ENCODE results near the gene CHD5.
"Not testable (repeated sequence)": the region's sequence is repeated elsewhere in the genome, so short reads cannot be mapped to it uniquely, and the experiment has no call there.

Gene CHD5

DNA sequence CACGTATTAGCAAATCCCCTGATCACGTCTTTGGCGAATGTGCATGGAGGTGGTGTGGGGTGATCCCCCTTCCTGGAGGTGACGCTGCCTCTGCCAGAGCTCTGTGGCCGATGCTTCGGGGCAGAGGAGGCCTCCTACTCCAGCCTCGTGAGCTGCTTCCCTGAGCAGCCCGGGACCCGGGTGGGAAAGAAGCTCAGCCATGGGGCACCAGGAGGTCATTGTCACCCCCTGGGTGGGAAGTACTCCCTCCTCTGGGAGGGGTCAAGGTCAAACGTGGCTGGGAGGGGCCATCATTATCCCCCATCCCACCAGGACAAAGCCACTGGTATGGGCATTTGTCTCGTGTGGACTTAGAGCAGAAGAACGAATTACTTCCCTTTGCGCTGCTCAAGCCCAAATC is 93.8 kb downstream of the CHD5 start:
- no peak for DNase-seq (ENCODE audit: low read depth in 2 of 2)

DNA sequence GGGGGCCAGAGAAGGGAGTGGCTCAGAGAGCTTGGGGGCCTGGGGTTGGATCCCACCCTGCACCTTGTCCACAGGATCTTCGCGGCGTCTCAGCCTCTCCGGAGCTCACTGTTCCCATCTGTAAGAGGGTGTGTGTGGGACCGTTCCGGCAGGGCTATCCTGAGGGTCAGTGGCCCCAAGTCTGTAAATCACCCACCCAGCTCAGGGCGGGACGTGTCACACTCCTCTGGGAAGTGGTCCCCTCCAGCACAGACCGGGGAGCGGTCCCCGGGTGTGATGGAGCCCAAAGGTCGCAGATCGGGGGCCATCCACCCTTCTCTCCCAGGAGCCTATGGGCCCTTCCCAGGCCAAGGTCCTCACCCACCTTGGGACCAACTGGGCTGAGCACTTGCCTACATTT is 94.5 kb downstream of the CHD5 start:
- DNase-seq (ENCODE audit: low read depth in 2 of 2) = no peak

DNA sequence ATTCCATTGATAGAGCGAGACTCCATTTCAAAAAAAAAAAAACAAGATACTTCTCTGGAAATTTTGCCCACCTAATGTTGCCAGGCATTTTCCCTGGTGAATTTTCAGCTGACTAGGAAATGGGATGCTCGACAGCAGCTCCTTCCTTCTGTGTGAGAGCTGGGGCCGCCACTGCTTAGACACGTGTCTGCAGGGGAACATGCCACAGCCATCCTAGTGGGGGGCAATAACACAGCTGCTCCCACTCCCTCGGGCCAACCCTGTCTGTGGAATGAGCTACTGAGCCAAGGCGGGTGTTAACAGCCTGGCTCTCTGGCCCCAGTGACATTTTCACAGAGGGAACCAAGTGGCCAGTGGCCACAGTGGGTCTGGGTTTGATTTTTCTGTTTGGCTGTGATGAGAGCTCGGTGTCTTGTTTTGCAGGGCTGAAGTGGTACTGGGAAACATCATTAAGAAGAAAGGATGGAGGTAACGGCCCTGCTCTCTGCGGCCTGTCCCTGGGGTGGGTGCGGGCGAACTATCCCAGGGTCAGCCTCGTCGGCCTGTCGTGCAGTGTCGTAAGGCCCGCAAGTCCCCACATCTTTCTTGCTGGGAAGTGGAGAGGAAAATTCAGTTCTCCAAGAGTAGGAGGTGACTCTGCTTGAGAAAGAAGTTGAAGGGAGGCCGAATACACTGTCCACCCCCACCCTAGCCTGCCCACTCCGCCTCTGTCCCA is 95.2 kb downstream of the CHD5 start:
- DNase-seq (ENCODE audit: low read depth in 2 of 2) = no peak

DNA sequence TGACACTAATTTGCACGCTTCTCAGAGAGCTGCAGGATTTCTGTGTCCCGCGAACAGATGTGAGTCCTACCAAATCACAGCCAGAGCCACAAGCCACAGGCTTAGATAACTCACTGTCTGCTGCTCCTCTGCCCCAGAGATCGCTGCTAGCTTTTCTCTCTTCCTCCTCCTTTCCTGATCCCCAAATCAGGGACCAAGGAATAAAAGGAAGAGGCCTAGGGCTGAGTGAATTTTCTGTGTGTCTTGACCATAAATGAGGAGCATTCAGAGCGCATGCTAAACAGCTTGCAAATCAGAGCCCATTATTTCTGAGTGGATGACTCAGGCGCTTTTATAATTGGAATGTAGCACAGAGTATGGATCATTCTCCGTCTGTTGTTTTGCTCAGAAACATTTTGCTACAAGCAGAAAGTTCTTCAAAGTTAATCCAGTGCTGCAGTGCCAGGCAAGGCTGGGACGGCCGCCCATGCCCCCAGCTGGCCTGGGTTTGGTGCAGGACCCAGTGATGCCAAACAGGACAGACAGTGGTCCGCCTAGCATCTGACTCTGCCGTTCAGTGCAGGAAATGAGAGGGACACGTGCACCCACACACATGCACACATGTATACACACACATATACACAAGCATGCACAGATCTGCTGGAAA is 96.2 kb downstream of the CHD5 start:
- DNase-seq (ENCODE audit: low read depth in 2 of 2) = no peak

DNA sequence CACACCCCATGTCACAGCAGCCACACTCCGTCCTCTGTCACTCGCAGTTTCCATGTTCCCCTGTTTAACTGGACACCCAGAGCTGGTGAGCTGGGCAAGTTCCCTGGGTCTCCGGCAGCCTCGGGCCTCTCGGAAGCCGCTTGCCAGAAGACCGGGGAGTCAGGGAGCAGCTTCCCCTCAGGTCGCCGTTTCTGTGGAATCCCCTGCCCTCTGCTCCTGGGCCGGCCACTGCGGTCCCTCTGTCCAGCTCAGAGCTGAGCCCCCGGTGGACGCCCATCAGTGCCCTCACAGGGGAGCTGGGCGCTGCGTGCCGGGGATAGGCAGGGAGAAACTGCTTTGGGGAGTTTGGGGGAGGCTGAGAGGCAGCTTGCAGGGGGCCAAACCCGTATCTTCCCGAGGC is 96.7 kb downstream of the CHD5 start:
- DNase-seq (ENCODE audit: low read depth in 2 of 2) = no peak

DNA sequence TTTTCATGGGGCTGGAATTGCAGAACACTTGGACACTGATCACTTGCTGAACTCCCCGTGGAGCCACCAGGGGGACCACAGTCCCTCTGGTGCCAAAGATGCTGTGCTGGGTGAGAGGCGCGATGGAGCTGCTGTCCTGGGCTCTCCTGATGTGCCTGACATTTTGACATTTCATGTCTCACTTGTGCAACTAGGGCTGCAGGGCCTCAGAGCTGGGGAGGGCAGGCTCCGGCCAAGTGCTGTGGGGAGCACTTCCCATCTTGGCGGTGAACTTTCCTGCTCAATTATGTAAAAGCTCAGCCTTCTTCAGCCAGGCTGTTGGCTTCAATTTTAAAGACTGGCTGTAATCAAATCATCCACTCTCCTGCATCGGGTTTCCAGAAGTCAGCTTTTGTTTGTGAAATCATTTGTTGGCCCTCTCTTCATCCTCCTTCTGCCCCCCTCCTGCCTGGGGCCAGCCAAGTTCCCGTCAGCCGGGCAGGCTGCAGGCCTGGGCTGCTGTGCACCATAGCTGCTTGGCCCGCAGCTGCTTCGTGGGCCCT is 97.6 kb downstream of the CHD5 start:
- DNase-seq (ENCODE audit: low read depth in 2 of 2) = no peak

DNA sequence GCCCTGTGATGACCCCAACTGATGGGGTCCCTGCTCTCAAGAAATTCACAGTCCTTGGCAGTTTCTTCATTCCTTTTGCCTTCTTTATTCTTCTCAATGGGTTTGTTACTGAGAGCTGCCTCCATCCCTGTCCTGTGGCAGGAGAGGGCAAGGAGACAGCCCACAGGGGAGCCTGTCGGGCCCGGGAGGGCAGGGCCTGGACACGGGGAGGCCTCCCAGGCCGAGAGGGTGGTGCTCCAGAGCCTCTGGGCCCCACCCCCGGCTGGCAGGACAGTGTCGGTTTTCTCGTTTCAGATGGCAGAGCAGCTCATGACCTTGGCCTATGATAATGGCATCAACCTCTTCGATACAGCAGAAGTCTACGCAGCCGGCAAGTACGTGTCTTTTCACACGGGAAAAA is 98.2 kb downstream of the CHD5 start:
- DNase-seq (ENCODE audit: low read depth in 2 of 2) = no peak

DNA sequence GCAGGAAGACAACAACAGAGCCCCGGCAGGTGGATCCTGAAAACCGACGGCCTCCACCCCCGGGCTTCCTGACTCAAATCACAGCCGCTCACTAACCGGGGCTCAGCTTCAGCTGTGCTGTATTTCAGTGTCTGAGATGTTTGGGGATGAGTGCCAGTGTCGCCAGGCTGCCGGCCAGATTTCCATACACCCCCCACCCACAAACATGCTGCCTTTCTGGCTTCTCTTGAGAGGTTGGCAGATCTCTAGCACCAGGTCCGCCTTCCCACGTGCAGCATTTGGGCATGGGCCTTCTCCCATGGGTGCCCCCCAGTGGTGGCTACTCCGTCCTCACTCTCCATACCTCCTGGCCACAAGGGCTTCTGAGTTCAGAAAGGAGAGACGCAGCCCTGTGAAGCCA is 99.7 kb downstream of the CHD5 start:
- DNase-seq (ENCODE audit: low read depth in 2 of 2) = no peak

DNA sequence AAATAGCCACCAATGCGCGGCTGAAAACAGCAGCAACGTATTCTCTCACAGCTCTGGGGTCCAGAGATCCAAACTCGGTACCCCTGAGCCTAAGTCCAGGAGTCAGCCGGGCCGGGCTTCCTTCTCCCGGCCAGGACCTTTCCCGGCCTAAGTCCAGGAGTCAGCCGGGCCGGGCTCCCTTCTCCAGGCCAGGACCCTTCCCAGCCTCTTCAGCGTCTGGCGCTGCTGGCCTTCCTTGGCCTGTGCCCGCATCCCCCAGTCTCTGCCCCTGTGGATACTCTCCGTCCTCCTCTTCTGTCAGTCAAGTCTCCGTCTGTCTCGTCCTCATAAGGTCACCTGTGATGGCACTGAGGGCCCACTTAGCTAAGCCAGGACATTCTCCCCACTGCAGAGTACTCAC is 102.2 kb downstream of the CHD5 start:
- no peak for DNase-seq (ENCODE audit: low read depth in 2 of 2)

DNA sequence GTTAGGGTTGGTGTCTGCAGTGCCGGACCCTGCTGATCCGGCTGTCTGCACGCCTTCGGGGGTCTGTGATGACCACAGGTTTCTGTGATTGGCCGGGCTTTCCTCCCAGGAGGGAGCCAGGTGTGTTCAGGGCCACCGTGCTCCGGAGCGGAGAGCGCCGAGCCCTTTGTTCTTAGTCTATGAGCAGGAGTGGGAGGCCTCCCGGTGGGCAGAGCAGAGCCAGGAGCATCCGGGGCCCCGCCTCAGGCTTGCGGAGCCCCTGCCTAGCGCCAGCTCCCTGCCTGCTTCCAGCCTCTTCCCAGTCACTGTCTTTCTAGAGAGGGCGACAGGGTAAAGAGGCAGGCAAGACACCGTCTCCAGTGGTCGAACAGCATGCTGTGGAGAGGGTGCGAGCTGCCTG is 102.6 kb downstream of the CHD5 start:
- no peak for DNase-seq (ENCODE audit: low read depth in 2 of 2)

DNA sequence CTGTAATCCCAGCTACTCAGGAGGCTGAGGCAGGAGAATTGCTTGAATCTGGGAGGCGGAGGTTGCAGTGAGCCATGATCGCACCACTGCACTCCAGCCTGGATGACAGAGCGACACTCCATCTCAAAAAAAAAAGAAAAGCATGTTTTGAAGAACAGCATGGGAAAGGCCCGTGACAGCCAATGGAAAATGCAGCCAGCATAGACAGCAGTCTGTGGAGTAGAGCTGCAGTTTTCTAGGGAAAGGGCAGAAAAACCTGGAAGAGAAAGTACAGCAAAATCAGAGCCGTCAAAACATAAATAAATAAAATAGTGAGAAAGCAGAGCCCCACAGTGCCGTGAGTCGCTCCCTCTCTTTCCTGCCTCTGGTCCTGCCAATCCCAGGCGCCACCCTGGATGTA is 103.1 kb downstream of the CHD5 start:
- not testable (repeated sequence) for DNase-seq (ENCODE audit: low read depth in 2 of 2)

DNA sequence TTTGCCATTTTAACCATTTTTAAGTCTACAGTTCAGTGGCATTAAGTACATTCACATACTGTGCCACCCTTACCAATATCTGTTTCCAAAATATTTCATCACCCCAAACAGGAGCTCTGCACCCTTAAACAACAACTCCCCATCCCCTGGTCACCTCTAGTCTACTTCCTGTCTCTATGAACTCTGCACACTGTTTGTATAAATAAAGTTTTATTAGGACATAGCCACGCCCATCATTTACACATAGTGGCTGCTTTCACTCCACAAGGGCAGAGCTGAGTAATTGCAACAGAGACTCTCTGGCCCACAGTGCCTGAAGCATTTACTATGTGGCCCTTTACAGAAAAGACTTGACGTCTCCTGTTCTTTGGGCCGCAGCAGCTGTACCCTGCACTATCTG is 104.4 kb downstream of the CHD5 start:
- no peak for DNase-seq (ENCODE audit: low read depth in 2 of 2)

DNA sequence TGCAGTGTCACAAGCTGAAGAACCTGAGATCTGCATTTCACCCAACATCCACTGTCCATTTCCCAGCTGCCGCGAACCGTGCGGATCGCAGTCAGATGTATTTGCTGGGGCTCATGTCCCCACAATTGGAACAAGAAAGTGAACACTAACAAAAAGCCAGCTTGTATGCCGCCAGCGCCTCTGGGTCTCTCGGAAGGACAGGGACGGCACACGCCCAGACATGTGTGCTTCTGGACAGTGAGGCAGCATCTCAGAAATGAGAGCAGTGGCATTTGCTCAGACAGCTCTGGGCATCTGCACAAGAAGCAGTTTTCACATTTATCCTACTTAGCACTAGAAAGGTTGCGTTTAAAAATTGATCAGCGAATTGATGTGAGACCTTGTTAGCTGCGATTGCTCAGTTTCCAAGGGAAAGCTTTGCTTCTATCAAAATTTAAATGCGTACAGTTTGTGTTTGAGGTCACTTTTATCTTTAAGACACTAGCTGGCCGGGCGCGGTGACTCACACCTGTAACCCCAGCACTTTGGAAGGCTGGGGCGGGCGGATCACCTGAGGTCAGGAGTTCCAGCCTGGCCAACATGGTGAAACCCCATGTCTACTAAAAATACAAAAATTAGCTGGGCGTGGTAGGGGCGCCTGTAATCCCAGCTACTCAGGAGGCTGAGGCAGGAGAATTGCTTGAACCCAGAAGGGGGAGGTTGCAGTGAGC is 105.8 kb downstream of the CHD5 start:
- no peak for DNase-seq (ENCODE audit: low read depth in 2 of 2)

DNA sequence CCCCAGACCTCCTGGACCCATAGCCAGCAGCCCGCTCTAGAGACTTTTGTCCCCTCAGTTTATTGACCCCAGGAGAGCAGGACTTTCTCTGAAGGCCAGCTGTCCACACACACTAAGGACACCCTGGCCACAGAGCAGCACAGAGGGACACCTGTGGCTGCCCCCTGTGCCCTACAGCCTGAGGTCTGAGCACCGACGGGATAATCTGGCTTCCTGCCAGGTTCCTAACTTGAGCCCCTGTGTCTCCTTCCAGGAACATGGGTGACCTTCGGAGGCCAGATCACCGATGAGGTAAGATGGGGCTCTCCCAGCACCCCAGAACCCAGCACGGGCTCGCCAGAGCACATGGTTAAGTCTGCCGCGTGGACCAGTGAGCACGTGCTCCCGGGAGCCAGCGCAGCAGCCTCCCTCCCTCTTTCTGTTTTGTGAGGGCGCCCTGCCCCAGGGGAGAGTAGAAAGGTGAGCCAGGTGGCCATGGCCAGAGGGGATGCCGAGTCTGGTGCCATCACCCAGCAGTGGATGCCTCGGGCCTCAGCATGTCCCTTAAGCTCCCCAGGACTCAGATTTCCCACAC is 106.6 kb downstream of the CHD5 start:
- no peak for DNase-seq (ENCODE audit: low read depth in 2 of 2)

DNA sequence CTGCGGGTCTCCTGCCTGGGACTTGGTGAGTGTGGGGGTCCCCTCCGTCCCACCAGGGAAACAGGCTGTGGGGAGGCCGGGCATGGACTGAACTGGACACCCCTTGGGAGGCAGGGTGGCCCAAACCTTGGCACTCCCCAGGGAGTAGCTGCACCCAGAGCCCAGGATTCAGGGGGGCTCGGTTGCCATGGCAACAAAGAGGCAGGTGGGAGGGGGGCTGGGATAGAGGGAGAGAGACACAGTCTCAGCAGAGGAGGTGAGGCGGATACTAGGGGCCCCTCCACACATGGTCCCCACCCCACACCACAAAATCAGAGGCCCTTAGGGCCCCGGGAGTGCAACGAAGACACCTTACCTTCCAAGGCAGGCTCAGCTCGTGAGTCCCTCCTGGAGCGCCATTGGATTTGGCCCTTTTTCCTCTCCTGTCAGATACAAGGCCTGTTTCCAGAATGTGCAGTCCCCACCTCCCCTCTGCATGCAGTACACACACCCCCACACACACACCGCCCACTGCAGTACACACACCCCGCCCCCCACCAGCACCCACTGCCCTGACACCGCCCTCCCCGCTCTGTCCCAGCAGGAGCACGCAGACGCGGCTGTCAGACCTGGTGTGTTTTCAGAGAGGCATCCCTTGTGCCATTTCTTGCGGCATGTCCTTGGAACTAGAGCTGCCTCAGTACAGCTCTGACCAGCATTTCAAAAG is 107.2 kb downstream of the CHD5 start:
- no peak for DNase-seq (ENCODE audit: low read depth in 2 of 2)

DNA sequence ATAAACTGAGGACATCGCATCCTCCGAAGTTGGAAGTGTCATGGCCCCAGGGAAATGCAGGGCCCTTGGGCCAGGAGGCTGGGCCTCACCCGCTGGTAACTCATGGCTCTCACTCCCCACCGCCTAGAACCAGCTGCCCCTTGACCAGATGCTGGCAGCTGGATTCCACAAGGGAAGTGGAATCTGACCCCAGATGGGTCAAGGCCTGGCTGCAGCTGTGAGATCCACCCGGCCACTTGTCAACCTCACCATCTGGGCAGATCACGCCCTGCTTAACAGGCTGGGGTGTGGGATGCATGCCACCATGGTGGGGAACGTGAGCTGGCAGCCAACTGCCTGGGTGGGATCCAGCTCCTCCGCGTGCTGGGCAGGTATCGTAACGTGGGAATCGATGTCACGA is 108.9 kb downstream of the CHD5 start:
- DNase-seq (ENCODE audit: low read depth in 2 of 2) = no peak

DNA sequence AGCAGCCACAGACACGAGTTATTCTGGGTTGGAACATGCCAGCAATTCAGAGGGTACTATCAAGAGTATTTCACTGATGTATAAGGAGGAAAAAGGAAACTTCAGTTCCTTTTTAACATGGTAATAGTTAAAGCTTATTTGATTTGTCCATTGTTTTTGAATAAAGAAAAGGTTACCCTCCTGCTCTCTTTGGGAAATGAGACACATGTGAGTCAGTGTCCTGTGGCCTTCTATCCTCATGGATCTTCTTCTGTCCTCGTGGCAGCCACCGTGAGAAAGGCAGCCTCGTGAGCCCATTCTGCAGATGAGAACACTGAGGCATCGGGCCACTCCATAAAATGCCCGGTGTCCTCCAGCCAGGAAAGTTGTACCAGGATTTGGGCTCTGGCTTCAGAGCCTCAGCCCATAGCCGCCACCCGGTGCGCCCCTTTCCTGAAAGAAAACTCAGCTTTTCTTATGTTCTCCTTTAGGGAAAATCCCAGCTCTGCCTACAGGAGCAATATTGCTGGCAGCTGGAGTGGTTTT is 109.6 kb downstream of the CHD5 start:
- DNase-seq (ENCODE audit: low read depth in 2 of 2) = no peak

DNA sequence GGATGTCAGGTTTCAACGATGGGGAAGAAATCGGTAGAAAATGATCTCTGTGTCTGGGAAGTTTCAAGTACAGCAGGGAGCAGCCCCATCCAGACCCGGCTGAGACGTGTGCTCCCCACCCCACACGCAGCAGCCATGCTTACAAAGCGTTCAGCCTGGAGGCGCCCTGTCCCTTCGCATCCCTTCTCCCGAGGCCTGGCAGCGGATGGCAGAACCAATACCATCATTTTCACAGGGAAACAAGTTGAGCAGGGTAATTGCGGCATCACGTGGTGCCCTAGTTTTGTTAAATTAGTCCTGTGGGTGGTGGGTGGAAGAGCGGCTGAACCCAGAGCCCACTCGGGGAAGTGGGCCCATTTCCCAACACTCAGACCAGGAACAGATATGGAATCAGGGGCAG is 110.5 kb downstream of the CHD5 start:
- DNase-seq (ENCODE audit: low read depth in 2 of 2) = no peak

DNA sequence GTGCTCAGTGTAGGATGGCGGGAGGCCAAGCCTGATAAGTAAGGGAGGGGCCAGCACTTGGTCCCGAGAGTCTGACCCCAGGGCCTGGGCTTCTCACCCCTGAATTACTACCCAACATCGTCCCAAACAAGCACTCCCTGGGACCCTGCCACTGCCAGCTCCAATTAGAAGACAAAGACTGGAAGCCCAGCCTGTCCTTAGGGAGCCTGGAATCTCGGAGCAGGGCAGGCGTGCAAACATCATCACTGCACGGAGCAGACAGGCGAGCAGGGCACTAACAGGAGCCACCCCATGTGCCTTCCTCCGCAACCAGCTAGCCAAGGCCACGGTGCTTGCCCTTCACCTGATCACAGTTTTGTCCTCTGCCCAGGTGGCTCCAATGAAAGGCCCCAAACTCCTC is 111.2 kb downstream of the CHD5 start:
- no peak for DNase-seq (ENCODE audit: low read depth in 2 of 2)

DNA sequence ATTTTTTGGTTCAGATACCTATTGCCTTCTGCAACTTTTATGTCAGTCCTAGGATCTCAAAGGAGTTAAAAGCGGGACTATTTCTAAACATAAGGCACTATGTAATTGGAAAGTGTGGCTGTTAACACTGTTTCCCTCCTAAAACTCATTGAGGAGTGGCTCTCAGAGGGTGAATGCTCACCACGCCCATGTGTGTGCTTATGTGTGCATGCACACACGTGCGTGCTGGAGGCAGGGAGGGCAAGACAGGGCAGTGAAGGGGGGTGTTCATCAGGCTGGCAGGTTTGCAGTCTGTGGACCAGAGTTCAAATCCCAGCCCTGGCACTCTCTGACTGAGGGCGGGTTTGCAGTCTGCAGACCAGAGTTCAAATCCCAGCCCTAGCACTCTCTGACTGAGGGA is 112.0 kb downstream of the CHD5 start:
- DNase-seq (ENCODE audit: low read depth in 2 of 2) = no peak

DNA sequence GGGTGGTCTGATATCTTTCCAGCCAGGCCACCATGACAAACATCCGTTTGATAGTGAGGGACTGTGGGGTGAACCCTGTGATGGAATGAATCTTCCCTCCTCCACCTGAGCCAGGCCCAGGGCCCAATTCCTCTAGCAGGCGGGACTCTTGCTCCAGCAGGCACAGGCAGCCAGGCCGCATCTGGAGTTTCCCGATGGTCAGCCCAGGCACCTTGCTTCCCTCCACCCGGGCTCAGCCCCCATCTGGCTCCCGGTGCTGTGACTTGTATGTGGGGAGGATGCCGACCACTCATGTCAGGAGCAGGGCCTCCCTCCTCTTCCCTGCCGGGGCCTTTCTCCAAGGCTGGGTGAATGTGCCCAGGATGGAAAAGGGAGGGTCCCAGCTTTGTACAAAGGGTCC is 113.4 kb downstream of the CHD5 start:
- no peak for DNase-seq (ENCODE audit: low read depth in 2 of 2)
